ENCODE measurements around the gene PDE7B. TPM values are rescaled to one million over a fixed set of nuclear protein-coding genes. Genes with fewer than 3 reads are reported as not detected.

PDE7B gene
- total and polyA plus RNA-seq, 2 of the 13 experiments (the other 11 are each of a cell fraction or from before 2014, with no cell fraction given), result not detected

DNA sequence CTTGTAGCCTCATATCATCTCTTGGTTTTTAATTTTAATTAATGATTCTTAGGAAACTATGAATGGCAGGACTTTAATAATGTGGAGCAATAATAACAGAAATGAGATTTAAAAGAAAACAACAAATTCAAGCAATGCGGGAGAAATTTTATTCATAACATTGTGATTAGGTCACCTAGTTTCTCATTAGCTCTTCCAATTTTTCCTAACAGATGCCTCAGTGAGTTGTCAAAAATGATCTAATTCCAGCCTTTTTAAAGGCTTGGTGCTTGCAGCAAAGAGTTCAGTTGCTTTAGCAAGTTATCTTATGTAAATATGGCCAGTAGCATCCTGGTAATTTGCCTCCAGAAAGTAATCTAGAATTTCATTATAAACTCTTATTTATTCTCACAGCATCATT lies 20.4 kb downstream of the PDE7B start (continued):
- no peak for TF ChIP-seq AGO2 (optimal IDR thresholded peaks at IDR 0.05; ENCODE audit: low read depth, low read length)
- TF ChIP-seq SRSF1 (optimal IDR thresholded peaks at IDR 0.05; ENCODE audit: low read depth, low read length), result no peak

DNA sequence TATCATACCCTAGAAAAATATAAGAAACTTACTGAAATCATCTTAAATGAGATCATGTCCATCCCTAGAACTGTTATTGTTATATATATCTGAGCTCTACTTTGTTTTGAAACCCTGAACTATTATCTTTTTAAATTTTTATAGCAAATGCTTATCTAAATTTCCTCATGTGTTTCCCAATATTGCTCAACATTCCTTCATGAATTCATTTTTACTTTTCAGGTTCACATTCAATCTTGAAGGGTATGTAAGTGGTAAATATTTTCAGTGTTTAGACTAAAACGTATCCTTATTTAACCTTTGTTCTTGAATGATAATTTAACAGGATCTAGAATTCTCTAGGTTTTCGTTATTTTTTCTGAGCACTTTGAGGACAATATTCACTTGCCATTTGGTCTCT lies 23.9 kb downstream of the PDE7B start:
- 2% methylated on average over 2 of the region's 2 CpGs for WGBS (ENCODE audit: low lambda C conversion rate)
- intact Hi-C loops (cut with micrococcal nuclease; ENCODE audit: unreplicated experiment) (no loop called here), in situ Hi-C loops (cut with HindIII; ENCODE audit: extremely low pct_ligation_motif_present, low pct_unique_long_range_greater_than_20kb) (no loop called here)
- Histone ChIP-seq H3K9ac (ENCODE audit: insufficient read depth, low read depth, low read length) (no peak overlapping the region), H2AFZ (ENCODE audit: low read length) (no peak overlapping the region), H3K9me3 (ENCODE audit: low read length) (no peaks in the 10 kb centered on the region), H3K4me3 (replicated peaks in 1 of 3; ENCODE audit: insufficient read depth in 1 of 3, low read depth in 2 of 3, low read length in 3 of 3) (no peak overlapping the region), H3K4me1 (ENCODE audit: insufficient read depth, low read length) (no peaks in the 10 kb centered on the region), H3K27me3 (ENCODE audit: control insufficient read depth in 1 of 2, insufficient read depth in 2 of 2, low read length in 2 of 2) (no peaks in the 10 kb centered on the region), H3K27ac (ENCODE audit: extremely low read length, insufficient read depth, low read length) (no peak overlapping the region), H3K79me2 (ENCODE audit: insufficient read depth, low read length) (no peaks in the 10 kb centered on the region), H3K4me2 (ENCODE audit: low read depth, low read length) (no peak overlapping the region), H4K20me1 (ENCODE audit: insufficient read depth, low read length) (no peaks in the 10 kb centered on the region), H3K36me3 (replicated peaks in 1 of 2; ENCODE audit: control insufficient read depth in 1 of 2, insufficient read depth in 2 of 2, low read length in 2 of 2) (no peaks in the 10 kb centered on the region)
- TF ChIP-seq, protein P1, sequence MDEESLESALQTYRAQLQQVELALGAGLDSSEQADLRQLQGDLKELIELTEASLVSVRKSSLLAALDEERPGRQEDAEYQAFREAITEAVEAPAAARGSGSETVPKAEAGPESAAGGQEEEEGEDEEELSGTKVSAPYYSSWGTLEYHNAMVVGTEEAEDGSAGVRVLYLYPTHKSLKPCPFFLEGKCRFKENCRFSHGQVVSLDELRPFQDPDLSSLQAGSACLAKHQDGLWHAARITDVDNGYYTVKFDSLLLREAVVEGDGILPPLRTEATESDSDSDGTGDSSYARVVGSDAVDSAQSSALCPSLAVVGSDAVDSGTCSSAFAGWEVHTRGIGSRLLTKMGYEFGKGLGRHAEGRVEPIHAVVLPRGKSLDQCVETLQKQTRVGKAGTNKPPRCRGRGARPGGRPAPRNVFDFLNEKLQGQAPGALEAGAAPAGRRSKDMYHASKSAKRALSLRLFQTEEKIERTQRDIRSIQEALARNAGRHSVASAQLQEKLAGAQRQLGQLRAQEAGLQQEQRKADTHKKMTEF (CRISPR knock-in tag; IDR thresholded peaks at IDR 0.05), result no peak
- no peak for TF ChIP-seq DPF2 (CRISPR knock-in tag; IDR thresholded peaks at IDR 0.05; ENCODE audit: borderline replicate concordance, low read depth)
- no peak for TF ChIP-seq MLLT10 (CRISPR knock-in tag; IDR thresholded peaks at IDR 0.05)
- no peak for TF ChIP-seq ZNF644 (CRISPR knock-in tag; IDR thresholded peaks at IDR 0.05; ENCODE audit: low read depth)
- ChIA-PET POLR2A (no interaction called here), CTCF (ENCODE audit: low intra/inter-chr PET ratio, low total read pairs) (no interaction called here)
- BruUV-seq (replicated peaks), result no TSS peak
- ATAC-seq, result no peak
- DNase-seq (ENCODE audit: low spot score), result no peak
- FAIRE-seq, result no peak

DNA sequence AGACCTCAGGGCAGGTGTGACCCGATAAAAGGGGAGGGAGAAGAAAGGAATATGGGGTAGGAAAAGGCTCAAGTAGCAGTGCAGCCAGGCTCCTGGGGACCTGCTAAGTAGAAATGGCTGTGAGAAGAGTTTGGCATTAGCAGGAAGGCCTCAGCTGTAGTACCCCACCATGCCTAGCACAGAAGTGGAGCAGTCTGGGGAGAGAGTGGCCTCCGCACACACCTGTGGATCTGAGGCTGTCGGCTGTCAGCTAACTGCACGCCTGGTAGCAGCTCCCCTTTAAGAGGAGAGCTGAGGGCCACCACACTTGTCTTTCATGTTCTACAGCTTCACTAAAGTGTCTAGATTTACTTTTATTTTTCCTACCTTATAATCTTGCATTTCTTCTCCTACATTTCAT lies 24.6 kb downstream of the PDE7B start:
- FAIRE-seq, result no peak
- CTCF ChIA-PET (ENCODE audit: low intra/inter-chr PET ratio, low total read pairs), result no interaction called here
- no peaks in the 10 kb centered on the region for H3K4me1 ChIP-seq (ENCODE audit: insufficient read depth, low read length)
- POLR2A ChIA-PET, result no interaction called here
- H3K4me3 ChIP-seq (replicated peaks in 1 of 3; ENCODE audit: insufficient read depth in 1 of 3, low read depth in 2 of 3, low read length in 3 of 3), result no peak overlapping the region
- TF ChIP-seq STAG1 (CRISPR knock-in tag; IDR thresholded peaks at IDR 0.05) (no peak), KAT2B (IDR thresholded peaks at IDR 0.05; ENCODE audit: borderline replicate concordance, low read depth, low read length) (no peak), ZFAT (CRISPR knock-in tag; conservative IDR thresholded peaks at IDR 0.05) (no peak), ZNF672 (CRISPR knock-in tag; IDR thresholded peaks at IDR 0.05) (no peak), ZNF709 (CRISPR knock-in tag; IDR thresholded peaks at IDR 0.05) (no peak)
- TF ChIP-seq, protein P2, sequence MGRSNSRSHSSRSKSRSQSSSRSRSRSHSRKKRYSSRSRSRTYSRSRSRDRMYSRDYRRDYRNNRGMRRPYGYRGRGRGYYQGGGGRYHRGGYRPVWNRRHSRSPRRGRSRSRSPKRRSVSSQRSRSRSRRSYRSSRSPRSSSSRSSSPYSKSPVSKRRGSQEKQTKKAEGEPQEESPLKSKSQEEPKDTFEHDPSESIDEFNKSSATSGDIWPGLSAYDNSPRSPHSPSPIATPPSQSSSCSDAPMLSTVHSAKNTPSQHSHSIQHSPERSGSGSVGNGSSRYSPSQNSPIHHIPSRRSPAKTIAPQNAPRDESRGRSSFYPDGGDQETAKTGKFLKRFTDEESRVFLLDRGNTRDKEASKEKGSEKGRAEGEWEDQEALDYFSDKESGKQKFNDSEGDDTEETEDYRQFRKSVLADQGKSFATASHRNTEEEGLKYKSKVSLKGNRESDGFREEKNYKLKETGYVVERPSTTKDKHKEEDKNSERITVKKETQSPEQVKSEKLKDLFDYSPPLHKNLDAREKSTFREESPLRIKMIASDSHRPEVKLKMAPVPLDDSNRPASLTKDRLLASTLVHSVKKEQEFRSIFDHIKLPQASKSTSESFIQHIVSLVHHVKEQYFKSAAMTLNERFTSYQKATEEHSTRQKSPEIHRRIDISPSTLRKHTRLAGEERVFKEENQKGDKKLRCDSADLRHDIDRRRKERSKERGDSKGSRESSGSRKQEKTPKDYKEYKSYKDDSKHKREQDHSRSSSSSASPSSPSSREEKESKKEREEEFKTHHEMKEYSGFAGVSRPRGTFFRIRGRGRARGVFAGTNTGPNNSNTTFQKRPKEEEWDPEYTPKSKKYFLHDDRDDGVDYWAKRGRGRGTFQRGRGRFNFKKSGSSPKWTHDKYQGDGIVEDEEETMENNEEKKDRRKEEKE (IDR thresholded peaks at IDR 0.05), result no peak
- no peaks in the 10 kb centered on the region for H4K20me1 ChIP-seq (ENCODE audit: insufficient read depth, low read length)
- H3K79me2 ChIP-seq (ENCODE audit: insufficient read depth, low read length), result no peaks in the 10 kb centered on the region
- H3K27ac ChIP-seq (ENCODE audit: extremely low read length, insufficient read depth, low read length), result no peak overlapping the region
- no TSS peak for BruUV-seq (replicated peaks)
- peak; percentile 71 for ATAC-seq
- no peaks in the 10 kb centered on the region for H3K27me3 ChIP-seq (ENCODE audit: control insufficient read depth in 1 of 2, insufficient read depth in 2 of 2, low read length in 2 of 2)
- no peak overlapping the region for H3K4me2 ChIP-seq (ENCODE audit: low read depth, low read length)
- 27% methylated on average over 4 of the region's 4 CpGs for WGBS (ENCODE audit: low lambda C conversion rate)
- no peak overlapping the region for H2AFZ ChIP-seq (ENCODE audit: low read length)
- no peak for DNase-seq (ENCODE audit: low spot score)
- in situ Hi-C loops (cut with HindIII; ENCODE audit: extremely low pct_ligation_motif_present, low pct_unique_long_range_greater_than_20kb), result no loop called here
- H3K36me3 ChIP-seq (replicated peaks in 1 of 2; ENCODE audit: control insufficient read depth in 1 of 2, insufficient read depth in 2 of 2, low read length in 2 of 2), result no peaks in the 10 kb centered on the region
- H3K9me3 ChIP-seq (ENCODE audit: low read length), result no peaks in the 10 kb centered on the region
- H3K9ac ChIP-seq (ENCODE audit: insufficient read depth, low read depth, low read length), result no peak overlapping the region
- intact Hi-C loops (cut with micrococcal nuclease; ENCODE audit: unreplicated experiment), result no loop called here
